ENCODE measurements around the gene FAM83G.

DNA sequence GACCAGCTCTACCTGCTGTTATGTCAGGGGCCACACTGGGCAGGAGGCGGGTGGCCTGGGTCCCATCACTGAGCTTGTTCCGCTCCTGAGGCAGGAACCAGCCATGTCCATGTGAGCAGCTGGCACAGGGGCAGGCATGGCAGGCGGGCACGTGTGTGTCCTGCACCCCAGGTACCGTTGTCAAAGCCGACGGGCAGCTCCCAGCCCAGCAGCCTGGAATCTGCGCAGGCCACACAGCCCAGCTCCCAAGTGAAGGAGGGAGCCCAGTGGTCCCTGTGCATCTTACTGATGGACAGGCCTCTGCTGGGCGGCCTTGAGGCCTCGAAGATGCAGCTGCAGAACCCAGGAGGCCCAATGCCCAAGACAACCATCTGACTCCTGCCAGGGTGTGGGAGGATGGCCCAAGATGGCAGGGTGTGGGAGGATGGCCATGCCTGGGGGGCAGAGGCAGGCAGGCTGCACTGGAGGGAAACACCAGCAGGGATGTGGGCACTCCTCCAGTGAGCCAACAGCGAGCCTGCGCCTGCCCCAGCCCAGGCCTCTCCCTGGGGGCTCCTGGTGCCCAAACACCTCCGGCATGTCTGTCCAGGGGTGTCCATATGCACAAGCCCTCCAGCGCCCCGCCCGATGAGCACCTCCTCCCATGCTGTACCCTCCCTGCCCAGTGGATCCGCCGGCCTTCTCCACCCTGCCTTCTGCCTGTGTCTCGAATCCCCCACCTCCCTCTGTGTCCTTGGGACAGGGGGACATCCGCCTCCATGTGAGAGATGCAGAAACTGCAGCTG, 12.8 kb downstream of the FAM83G start:
- TF ChIP-seq YY1 (IDR thresholded peaks at IDR 0.05; ENCODE audit: insufficient read depth, insufficient read length) = no peak
- TF ChIP-seq ZNF274 (IDR thresholded peaks at IDR 0.05; ENCODE audit: low read depth, low read length) = no peak
